Mesothelial cell of epicardium (in vitro differentiated cells): ENCODE measurements around the gene CDC42BPG. TPM values are rescaled to one million over a fixed set of nuclear protein-coding genes. Genes with fewer than 3 reads are reported as not detected.

ENCODE experiments used
- DNase-seq, 2 experiments: peaks; one replicate each; pipeline ENCODE4 v3.0.0; 2021; ENCODE audit warnings: low spot score in 2 of 2; ENCODE audit not compliant: unreplicated experiment in 2 of 2
- H3K27ac Mint-ChIP-seq: 2 replicates; pipeline ENCODE4 v1.8.0; 2021; ENCODE audit warnings: mixed read lengths
- H3K27me3 Mint-ChIP-seq: 2 replicates; pipeline ENCODE4 v1.8.0; 2021; ENCODE audit warnings: low read depth, mixed read lengths
- H3K36me3 Mint-ChIP-seq: 2 replicates; pipeline ENCODE4 v1.8.0; 2021; ENCODE audit warnings: mixed read lengths
- H3K4me1 Mint-ChIP-seq: 2 replicates; pipeline ENCODE4 v1.8.0; 2021; ENCODE audit warnings: mixed read lengths
- H3K4me3 Mint-ChIP-seq: 2 replicates; pipeline ENCODE4 v1.8.0; 2021; ENCODE audit warnings: mild to moderate bottlenecking, moderate library complexity, mixed read lengths
- H3K9me3 Mint-ChIP-seq: 2 replicates; pipeline ENCODE4 v1.8.0; 2021; ENCODE audit warnings: mixed read lengths
- CTCF ChIP-seq: fragments of 200-600 bp; sonication (generic); IDR thresholded peaks from one replicate; pipeline ENCODE4 v1.5.0; 2021; ENCODE audit warnings: antibody characterized with exemption; ENCODE audit not compliant: unreplicated experiment
- total RNA-seq: library from RNA; stranded (reverse); gene quantifications from 3 replicates; pipeline ENCODE4 v1.2.1, GENCODE V29; 2021

The CDC42BPG gene
- total RNA-seq, 1 donor from 2014 or later: 30.1 TPM

- no peak for DNase-seq
- Mint-ChIP-seq H3K27ac (no peak overlapping the region), H3K36me3 (no peaks in the 10 kb centered on the region), H3K9me3 (no peaks in the 10 kb centered on the region), H3K4me1 (no peaks in the 10 kb centered on the region), H3K27me3 (no peaks in the 10 kb centered on the region), H3K4me3 (no peak overlapping the region)
- no peak for TF ChIP-seq CTCF
Observed at GRCh38 chr11:64786308-64786707, 58.1 kb downstream of the CDC42BPG start.

GRCh38 chr11:64784813-64785581 lies 59.5 kb downstream of the CDC42BPG start:
- Mint-ChIP-seq H3K27ac (no peak overlapping the region), H3K36me3 (peaks cover 2% of the 10 kb centered on the region), H3K4me3 (no peak overlapping the region), H3K27me3 (no peaks in the 10 kb centered on the region), H3K9me3 (no peaks in the 10 kb centered on the region), H3K4me1 (no peaks in the 10 kb centered on the region)
- DNase-seq: no peak
- no peak for TF ChIP-seq CTCF

- Mint-ChIP-seq H3K9me3 (no peaks in the 10 kb centered on the region), H3K4me1 (peaks cover 29% of the 10 kb centered on the region), H3K4me3 (peak within 1 kb of the TSS; percentile 85), H3K27me3 (no peaks in the 10 kb centered on the region), H3K27ac (peak within 1 kb of the TSS; percentile 99), H3K36me3 (peaks cover 25% of the 10 kb centered on the region)
- peak; percentile 98 for DNase-seq
- no peak for TF ChIP-seq CTCF
Observed at GRCh38 chr11:64778473-64779298, 65.8 kb downstream of the CDC42BPG start, which contains the start of gene SF1. Gene SF1 (minus strand): TSS chr11:64778542. CDS start chr11:64778392, 150 bp downstream.

GRCh38 chr11:64778223-64778472 lies 66.3 kb downstream of the CDC42BPG start:
- no peak for DNase-seq
- Mint-ChIP-seq H3K36me3 (peaks cover 31% of the 10 kb centered on the region), H3K4me1 (peaks cover 29% of the 10 kb centered on the region)

More at GRCh38 chr11:64778223-64778472, 66.3 kb downstream of the CDC42BPG start:
- no peak for TF ChIP-seq CTCF
- Mint-ChIP-seq H3K9me3 (no peaks in the 10 kb centered on the region), H3K27ac (peak overlapping the region; percentile 99), H3K4me3 (peak overlapping the region; percentile 85), H3K27me3 (no peaks in the 10 kb centered on the region)
